ENCODE measurements around the gene LMNTD1.
"Not testable (repeated sequence)": the region's sequence is repeated elsewhere in the genome, so short reads cannot be mapped to it uniquely, and the experiment has no call there.

The LMNTD1 gene

GRCh38 chr12:25488956-25489870 is 63.9 kb downstream of the LMNTD1 start:
- not testable (repeated sequence) for DNase-seq (ENCODE audit: low spot score)

GRCh38 chr12:25482625-25483024 is 70.5 kb downstream of the LMNTD1 start:
- DNase-seq (ENCODE audit: low spot score), result no peak

GRCh38 chr12:25480145-25480544 is 72.9 kb downstream of the LMNTD1 start:
- DNase-seq (ENCODE audit: low spot score), result no peak

DNA sequence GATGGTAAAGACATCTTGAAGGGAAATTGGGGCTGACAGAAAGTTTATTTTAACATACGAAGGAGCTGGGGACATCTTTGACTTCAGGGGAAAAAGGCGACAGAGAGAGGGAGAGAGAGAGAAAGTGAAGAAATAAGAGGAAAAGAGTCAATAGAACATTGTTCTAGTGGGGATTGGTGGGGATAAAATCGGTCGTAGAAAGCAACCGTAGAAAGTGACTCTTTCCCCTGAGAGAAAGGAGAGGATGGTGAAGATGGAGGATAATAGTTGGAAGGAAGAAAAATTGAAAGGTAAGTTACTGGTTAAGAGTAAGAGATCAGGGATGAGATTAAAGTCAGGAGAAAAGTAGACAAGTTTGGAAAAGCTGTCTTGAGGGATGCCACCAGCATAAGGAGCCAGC is 75.9 kb downstream of the LMNTD1 start:
- no peak for DNase-seq (ENCODE audit: low spot score)

DNA sequence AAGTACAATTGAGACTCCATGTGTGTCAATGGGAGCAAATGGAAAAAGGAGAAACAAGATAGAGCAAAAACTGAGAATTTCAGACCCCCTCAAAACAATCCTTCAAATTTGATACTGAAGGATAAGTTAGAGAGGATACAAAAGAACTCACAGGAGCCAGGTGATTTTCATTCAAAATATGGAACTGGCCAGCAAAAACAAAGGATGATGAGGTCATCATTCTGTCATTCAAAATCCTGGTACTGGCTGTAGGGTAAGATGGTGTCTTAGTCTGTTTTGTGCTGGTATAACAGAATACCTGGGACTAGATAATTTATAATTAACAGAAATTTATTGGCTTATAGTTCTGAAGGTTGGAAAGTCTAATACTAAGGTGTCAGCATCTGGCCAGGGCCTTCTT is 80.6 kb downstream of the LMNTD1 start:
- no peak for DNase-seq (ENCODE audit: low spot score)

- DNase-seq (ENCODE audit: low spot score), result no peak
Observed at GRCh38 chr12:25469861-25470260, 83.2 kb downstream of the LMNTD1 start.

- DNase-seq (ENCODE audit: low spot score), result no peak
Observed at GRCh38 chr12:25469368-25469767, 83.7 kb downstream of the LMNTD1 start.

- no peak for DNase-seq (ENCODE audit: low spot score)
Observed at GRCh38 chr12:25463521-25463920, 89.6 kb downstream of the LMNTD1 start.

DNA sequence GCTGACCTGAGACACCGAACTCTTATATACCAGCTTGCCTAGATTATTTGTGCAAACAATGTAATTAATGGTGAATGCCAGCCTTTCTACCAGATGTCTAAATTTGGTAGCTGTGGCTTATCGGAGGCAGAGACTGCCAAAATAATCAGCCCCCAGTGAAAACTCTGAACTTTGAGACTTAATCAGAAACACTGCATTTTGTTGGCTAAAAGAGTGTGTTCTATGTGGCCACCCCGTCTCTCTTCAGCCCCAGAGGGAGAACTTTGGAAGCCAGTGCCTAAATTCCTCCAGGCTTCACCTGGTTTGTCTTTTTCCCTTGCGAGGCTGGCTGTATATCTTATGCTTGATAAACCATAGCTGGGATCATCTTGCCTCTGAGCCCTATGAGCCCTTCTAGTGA is 90.1 kb downstream of the LMNTD1 start:
- DNase-seq (ENCODE audit: low spot score), result no peak

GRCh38 chr12:25459541-25459951 is 93.5 kb downstream of the LMNTD1 start:
- DNase-seq (ENCODE audit: low spot score), result no peak

DNA sequence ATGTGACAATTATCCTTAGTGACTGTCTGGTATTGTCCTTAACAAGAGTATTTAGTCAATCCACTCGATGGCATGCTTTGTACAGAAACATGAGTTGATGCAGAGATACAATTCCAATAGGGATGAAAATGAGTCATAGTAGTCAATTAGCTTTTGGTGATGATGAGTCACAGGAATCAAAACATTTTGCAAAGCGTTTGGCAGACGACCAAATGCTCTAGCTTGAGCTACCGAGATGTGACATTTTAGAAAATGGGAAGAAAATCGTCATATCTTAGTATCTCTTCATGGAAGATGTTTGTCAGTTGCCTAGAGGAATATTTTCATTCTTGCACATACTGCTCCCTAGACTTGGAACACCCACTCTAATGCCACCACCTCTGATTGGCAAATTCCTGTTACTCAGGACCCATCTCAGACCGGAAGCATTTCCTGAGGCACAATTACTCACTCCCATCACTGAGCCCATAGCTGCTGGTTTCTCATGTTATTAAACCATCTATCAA is 95.0 kb downstream of the LMNTD1 start:
- no peak for DNase-seq (ENCODE audit: low spot score)

GRCh38 chr12:25456474-25456873 is 96.6 kb downstream of the LMNTD1 start:
- no peak for DNase-seq (ENCODE audit: low spot score)

GRCh38 chr12:25455696-25456095 is 97.4 kb downstream of the LMNTD1 start:
- DNase-seq (ENCODE audit: low spot score), result no peak

DNA sequence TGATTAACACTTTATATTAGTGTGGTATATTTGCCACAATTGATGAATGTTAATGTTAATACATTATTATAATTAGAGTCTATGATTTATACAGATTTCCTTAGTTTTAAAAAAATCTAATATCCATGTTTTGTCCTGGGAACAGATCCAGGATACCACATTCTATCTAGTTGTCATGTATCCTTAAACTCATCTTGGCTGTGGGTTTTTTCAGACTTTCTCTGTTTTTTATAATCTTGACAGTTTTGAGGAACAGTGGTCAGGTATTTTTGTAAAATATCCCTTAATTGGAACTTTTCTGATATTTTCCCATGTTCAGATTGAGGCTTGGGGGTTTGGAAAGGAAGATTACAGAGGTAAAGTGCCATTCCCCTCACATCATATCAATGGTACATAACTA is 104.1 kb downstream of the LMNTD1 start:
- DNase-seq (ENCODE audit: low spot score), result no peak

DNA sequence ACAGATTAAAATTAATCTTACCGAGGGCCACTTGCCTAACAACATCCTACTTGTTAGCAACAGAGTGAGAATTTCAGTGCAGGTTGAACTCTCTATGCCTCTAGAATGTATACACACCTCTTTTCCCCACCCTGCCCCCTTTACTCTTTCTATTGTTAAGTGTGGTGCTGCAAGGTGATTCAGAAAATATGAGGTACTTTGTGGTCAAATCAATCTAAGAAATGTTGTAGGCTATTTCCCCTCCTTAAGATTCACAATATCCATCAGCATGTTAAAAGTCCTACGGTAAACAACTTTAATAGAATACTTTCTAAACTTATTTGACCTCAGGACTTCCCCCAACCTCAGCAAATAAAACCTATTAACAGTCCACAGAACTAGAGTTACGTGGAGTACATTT is 106.0 kb downstream of the LMNTD1 start:
- DNase-seq (ENCODE audit: low spot score), result no peak

- no peak for DNase-seq (ENCODE audit: low spot score)
Observed at GRCh38 chr12:25438638-25439037, 114.4 kb downstream of the LMNTD1 start.

- peak; percentile 74 for DNase-seq (ENCODE audit: low spot score)
Observed at GRCh38 chr12:25436206-25437030, 116.7 kb downstream of the LMNTD1 start.

DNA sequence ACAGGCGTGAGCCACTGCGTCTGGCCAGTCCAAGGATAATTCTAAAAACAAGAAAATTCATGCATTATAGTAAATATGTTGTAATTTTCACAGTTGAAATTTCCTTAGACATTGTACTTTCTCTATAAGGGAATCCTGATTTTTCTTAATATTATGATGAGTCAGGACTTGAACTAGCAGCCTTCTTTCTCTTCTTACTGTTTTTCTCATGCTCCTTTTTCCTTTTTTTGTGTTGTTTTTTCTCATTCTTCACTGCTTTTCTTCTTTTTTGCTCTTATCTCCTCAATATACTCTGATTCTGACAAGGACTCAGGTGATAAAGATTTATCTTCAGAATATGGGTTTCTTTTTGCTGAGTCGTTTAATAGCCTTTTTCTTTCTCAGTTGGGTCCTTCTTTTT is 117.7 kb downstream of the LMNTD1 start:
- DNase-seq (ENCODE audit: low spot score), result no peak

DNA sequence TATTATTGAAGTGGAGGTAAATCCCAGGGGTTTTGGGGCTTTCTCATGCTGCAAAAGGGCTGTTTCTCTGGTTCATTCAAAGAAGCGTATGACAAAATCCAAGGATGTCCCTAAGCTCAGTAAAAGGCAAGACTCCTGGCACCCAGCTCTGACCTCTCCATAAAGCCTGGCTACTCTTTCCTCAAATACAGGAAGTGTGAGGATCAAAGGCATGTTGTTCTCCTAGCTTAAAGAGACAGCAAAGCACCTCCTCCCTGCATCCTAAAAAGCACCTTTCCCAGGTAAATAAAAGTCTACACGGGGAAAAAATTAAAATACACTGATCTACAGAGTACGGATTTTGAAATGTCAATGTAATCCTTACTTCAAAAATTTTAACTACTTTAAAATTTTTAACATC is 118.6 kb downstream of the LMNTD1 start:
- DNase-seq (ENCODE audit: low spot score), result no peak

DNA sequence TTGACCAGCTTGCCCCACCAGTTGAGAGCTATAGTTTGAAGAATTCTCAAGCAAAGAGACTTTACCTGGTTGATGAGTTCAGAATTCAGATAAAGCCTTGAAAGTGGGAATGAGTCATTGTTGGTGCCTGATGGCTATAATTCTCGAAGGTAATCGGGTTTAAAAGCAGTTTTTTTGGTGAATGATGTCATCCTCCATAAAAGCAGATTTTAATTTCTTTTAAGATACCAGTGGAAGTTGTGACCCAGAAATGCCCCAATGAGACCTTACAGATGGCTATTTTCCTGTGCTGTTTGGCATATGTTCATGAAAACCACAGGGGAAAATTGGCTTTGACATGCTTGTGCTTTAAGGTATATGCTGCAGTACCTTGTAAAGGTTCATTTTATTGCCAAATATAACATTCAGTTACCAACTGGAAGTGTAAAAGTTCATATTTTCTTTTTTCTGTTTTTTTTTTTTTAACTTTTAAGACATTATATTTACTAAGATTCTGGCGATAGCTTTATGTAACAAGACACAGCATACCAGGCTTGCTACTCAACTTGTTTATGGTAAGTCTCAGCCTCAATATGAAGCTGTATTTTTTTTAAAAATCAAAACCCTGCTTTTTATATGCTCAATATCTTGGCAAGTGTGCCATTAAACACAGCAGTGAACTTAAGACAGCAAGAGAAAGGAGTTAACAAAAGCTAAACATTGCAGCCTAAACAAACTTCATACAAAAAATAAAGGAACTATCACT is 119.3 kb downstream of the LMNTD1 start:
- DNase-seq (ENCODE audit: low spot score), result no peak

GRCh38 chr12:25433024-25433423 is 120.1 kb downstream of the LMNTD1 start:
- no peak for DNase-seq (ENCODE audit: low spot score)
